Sigmoid colon (tissue), 4 donors: ENCODE data around the gene SETD1B.

Source experiments
- POLR2AphosphoS5 ChIP-seq, 4 donors: sonication (generic); formaldehyde crosslinking; IDR thresholded peaks; one replicate each; pipeline ENCODE4 v1.6.1; 2017; ENCODE audit warnings: antibody characterized with exemption in 4 of 4
- TF ChIP-seq, protein P1 (sequence below), 4 experiments: fragments of 450-650 bp in 3 of 4; fragments of 200-600 bp in 1 of 4; IDR thresholded peaks; one replicate each; pipeline ENCODE4 v1.5.1; 2016 to 2019; ENCODE audit warnings: antibody characterized with exemption in 4 of 4, mild to moderate bottlenecking in 3 of 4, moderate library complexity in 2 of 4

DNA sequence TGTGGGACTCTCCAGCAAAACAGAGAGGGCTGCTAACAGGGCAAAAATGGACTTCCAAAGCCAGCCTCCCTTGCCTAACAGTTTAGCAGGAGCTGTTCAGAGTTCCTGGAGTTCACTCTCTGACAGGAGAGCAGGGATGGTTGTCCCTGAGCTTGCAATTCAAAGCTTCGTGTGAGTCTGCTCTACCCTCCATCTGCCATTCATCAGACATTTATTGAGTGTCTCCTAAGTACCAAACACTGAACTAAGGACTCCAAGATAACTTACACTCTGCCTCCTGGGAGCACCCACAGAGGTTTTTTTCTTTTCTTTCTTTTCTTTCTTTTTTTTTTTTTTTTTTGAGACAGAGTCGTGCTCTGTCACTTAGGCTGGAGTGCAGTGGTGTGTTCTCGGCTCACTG, 39.0 kb upstream of the SETD1B start:
- TF ChIP-seq, protein P1, sequence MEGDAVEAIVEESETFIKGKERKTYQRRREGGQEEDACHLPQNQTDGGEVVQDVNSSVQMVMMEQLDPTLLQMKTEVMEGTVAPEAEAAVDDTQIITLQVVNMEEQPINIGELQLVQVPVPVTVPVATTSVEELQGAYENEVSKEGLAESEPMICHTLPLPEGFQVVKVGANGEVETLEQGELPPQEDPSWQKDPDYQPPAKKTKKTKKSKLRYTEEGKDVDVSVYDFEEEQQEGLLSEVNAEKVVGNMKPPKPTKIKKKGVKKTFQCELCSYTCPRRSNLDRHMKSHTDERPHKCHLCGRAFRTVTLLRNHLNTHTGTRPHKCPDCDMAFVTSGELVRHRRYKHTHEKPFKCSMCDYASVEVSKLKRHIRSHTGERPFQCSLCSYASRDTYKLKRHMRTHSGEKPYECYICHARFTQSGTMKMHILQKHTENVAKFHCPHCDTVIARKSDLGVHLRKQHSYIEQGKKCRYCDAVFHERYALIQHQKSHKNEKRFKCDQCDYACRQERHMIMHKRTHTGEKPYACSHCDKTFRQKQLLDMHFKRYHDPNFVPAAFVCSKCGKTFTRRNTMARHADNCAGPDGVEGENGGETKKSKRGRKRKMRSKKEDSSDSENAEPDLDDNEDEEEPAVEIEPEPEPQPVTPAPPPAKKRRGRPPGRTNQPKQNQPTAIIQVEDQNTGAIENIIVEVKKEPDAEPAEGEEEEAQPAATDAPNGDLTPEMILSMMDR (IDR thresholded peaks at IDR 0.05): no peak
- no peak for TF ChIP-seq POLR2AphosphoS5 (IDR thresholded peaks at IDR 0.05)
